K562 (cell line): ENCODE results near the gene NKAPL. TPM values are rescaled to one million over a fixed set of nuclear protein-coding genes. Genes with fewer than 3 reads are reported as not detected.
A peak's percentile ranks its signal among the peaks of the same experiment; 100 is the strongest.

Experiments used
- ARID1B ChIP-seq: fragments of 450-650 bp; IDR thresholded peaks from 2 replicates; pipeline ENCODE4 v1.6.1; 2016; ENCODE audit warnings: antibody characterized with exemption, mild to moderate bottlenecking, inconsistent platforms
- BCOR ChIP-seq: fragments of 450-650 bp; IDR thresholded peaks from 2 replicates; pipeline ENCODE4 v1.6.1; 2016
- BDP1 ChIP-seq: IDR thresholded peaks from 3 replicates; pipeline ENCODE4 v1.6.1; 2011; ENCODE audit not compliant: insufficient read length, insufficient read depth
- CBFB ChIP-seq: sonication (generic); formaldehyde crosslinking; IDR thresholded peaks from 2 replicates; pipeline ENCODE4 v1.4.0; 2020; ENCODE audit warnings: mild to moderate bottlenecking, missing genetic modification reagents
- DNMT1 ChIP-seq: fragments of 450-650 bp; IDR thresholded peaks from 2 replicates; pipeline ENCODE4 v1.6.1; 2016; ENCODE audit warnings: antibody characterized with exemption, mild to moderate bottlenecking
- LARP7 ChIP-seq: fragments of 450-650 bp; IDR thresholded peaks from 2 replicates; pipeline ENCODE4 v1.6.1; 2016
- POU5F1 ChIP-seq: fragments of 150-350 bp; IDR thresholded peaks from 2 replicates; pipeline ENCODE4 v1.6.1; 2014; ENCODE audit warnings: borderline replicate concordance, low read length, low read depth, mild to moderate bottlenecking; ENCODE audit not compliant: partially characterized antibody
- RAD51 ChIP-seq: fragments of 450-650 bp; IDR thresholded peaks from 2 replicates; pipeline ENCODE4 v1.7.1; 2016; ENCODE audit warnings: low read depth, mild to moderate bottlenecking, borderline replicate concordance
- SNIP1 ChIP-seq: fragments of 450-650 bp; IDR thresholded peaks from 2 replicates; pipeline ENCODE4 v1.7.1; 2017; ENCODE audit warnings: low read depth, mild to moderate bottlenecking
- TAF15 ChIP-seq: fragments of 200-400 bp; formaldehyde crosslinking; IDR thresholded peaks from 2 replicates; pipeline ENCODE4 v1.6.1; 2017; ENCODE audit warnings: mild to moderate bottlenecking, low read depth, low read length, moderate library complexity
- U2AF2 ChIP-seq: fragments of 200-400 bp; formaldehyde crosslinking; optimal IDR thresholded peaks from 2 replicates; pipeline ENCODE3; 2017; ENCODE audit warnings: low read depth, mild to moderate bottlenecking, low read length
- ZNF143 ChIP-seq: sonication (generic); formaldehyde crosslinking; IDR thresholded peaks from 2 replicates; pipeline ENCODE4 v1.9.0; 2022; ENCODE audit warnings: mild to moderate bottlenecking, missing genetic modification reagents
- ZNF174 ChIP-seq: fragments of 250-450 bp; sonication (Bioruptor Pico); IDR thresholded peaks from 2 replicates; pipeline ENCODE4 v1.4.0; 2020; ENCODE audit warnings: mild to moderate bottlenecking
- ZNF551 ChIP-seq: fragments of 250-450 bp; sonication (Bioruptor Pico); IDR thresholded peaks from 2 replicates; pipeline ENCODE4 v1.5.0; 2021; ENCODE audit warnings: mild to moderate bottlenecking, moderate library complexity
- polyA plus RNA-seq, 8 experiments: library from polyadenylated mRNA; depleted of rRNA in 4 of 8; stranded (reverse) in 5 of 8; unstranded in 3 of 8; fragments of >200 nt; fragmentation: Nextera tagmentation in 2 of 8; fragmentation: Illumina TruSeq in 1 of 8; extraction: Ambion mirVana in 2 of 8; extraction: Trizol in 1 of 8; gene quantifications; 2 replicates each; pipeline versions ENCODE4 v1.2.1 to v1.2.3, GENCODE V29; 2011 to 2014; ENCODE audit warnings: inconsistent platforms in 1 of 8, missing spikeins in 1 of 8
- total RNA-seq, 7 experiments: library from RNA; depleted of rRNA in 6 of 7; stranded (reverse); fragments of >200 nt in 6 of 7; fragmentation: Illumina TruSeq in 2 of 7; extraction: Trizol in 2 of 7; gene quantifications; 2 replicates each; pipeline versions ENCODE4 v1.2.1 to v1.2.3, GENCODE V29; 2011 to 2021; ENCODE audit warnings: low replicate concordance in 1 of 7
- TF ChIP-seq, protein P1 (sequence below), 2 experiments: fragments of 450-650 bp; formaldehyde crosslinking in 1 of 2; IDR thresholded peaks; 2 replicates each; pipeline versions ENCODE4 v1.4.0 to v1.6.1; 2014 to 2020; ENCODE audit warnings: mild to moderate bottlenecking in 2 of 2, borderline replicate concordance in 1 of 2, low read depth in 1 of 2
- TF ChIP-seq, protein P2 (sequence below): fragments of 250-450 bp; sonication (Bioruptor Pico); IDR thresholded peaks from 2 replicates; pipeline ENCODE4 v1.4.0; 2020; ENCODE audit warnings: mild to moderate bottlenecking, moderate library complexity
- TF ChIP-seq, protein P3 (sequence below), 2 experiments: fragments of 450-650 bp in 1 of 2; sonication (generic) in 1 of 2; formaldehyde crosslinking in 1 of 2; IDR thresholded peaks in 1 of 2; conservative IDR thresholded peaks in 1 of 2; 2 replicates each; pipeline versions ENCODE4 v1.6.1 to v1.8.1; 2016 to 2023; ENCODE audit warnings: mild to moderate bottlenecking in 2 of 2, moderate library complexity in 2 of 2, inconsistent platforms in 1 of 2, missing genetic modification reagents in 1 of 2

The NKAPL gene
- total and polyA plus RNA-seq, 9 of the 15 experiments (the other 6 are each of a cell fraction or from before 2014, with no cell fraction given) = not detected

DNA sequence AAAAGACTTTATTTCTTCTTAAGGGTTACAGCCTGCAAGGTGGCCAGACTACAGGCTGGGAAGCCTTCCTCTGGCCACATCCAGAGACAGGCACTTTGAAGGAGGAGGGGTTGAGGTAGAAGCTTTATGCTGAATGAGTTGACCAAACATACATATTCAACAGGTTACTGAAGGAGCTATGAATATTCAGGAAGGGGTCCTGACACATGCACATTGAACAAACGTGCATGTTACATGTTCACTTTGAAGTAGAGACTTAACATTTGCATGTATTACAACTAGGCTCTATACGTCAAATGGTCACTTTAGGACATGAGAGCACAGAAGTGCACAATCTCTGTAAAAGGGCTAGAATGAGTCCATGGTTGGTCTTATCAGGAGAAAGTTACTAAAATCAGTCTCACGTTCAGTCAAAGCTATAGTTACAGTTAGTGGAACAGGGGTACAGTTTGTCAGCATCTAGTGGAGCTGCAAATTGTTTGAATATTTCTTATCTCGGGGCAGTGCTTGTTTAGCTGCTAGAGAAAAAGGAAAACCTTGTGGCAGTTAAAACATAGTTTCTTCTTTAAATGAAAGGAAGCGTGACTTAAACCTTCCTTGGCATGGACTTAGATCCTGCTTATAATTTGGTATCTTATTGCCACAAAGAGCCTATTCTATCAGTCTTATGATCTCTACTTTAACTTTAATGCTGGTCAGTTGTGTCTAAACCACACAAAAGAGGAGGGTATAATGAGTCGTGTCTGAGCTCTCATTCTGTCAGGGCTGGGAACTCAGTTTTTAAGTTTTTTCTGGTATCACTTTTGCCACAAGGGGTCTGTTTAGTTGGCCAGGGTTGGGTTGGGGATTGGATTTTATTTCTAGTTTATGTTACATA, 38.6 kb upstream of the NKAPL start (continued):
- TF ChIP-seq, protein P1, sequence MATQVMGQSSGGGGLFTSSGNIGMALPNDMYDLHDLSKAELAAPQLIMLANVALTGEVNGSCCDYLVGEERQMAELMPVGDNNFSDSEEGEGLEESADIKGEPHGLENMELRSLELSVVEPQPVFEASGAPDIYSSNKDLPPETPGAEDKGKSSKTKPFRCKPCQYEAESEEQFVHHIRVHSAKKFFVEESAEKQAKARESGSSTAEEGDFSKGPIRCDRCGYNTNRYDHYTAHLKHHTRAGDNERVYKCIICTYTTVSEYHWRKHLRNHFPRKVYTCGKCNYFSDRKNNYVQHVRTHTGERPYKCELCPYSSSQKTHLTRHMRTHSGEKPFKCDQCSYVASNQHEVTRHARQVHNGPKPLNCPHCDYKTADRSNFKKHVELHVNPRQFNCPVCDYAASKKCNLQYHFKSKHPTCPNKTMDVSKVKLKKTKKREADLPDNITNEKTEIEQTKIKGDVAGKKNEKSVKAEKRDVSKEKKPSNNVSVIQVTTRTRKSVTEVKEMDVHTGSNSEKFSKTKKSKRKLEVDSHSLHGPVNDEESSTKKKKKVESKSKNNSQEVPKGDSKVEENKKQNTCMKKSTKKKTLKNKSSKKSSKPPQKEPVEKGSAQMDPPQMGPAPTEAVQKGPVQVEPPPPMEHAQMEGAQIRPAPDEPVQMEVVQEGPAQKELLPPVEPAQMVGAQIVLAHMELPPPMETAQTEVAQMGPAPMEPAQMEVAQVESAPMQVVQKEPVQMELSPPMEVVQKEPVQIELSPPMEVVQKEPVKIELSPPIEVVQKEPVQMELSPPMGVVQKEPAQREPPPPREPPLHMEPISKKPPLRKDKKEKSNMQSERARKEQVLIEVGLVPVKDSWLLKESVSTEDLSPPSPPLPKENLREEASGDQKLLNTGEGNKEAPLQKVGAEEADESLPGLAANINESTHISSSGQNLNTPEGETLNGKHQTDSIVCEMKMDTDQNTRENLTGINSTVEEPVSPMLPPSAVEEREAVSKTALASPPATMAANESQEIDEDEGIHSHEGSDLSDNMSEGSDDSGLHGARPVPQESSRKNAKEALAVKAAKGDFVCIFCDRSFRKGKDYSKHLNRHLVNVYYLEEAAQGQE (IDR thresholded peaks at IDR 0.05; ENCODE audit: borderline replicate concordance) = no peak
- TF ChIP-seq, protein P1 (CRISPR knock-in tag; IDR thresholded peaks at IDR 0.05; ENCODE audit: low read depth) = no peak
- no peak for TF ChIP-seq LARP7
- no peak for TF ChIP-seq POU5F1
- no peak for TF ChIP-seq DNMT1
- no peak for TF ChIP-seq CBFB (CRISPR knock-in tag)
- TF ChIP-seq SNIP1 = no peak
- TF ChIP-seq ZNF551 (CRISPR knock-in tag) = peak; percentile 82
- TF ChIP-seq, protein P2, sequence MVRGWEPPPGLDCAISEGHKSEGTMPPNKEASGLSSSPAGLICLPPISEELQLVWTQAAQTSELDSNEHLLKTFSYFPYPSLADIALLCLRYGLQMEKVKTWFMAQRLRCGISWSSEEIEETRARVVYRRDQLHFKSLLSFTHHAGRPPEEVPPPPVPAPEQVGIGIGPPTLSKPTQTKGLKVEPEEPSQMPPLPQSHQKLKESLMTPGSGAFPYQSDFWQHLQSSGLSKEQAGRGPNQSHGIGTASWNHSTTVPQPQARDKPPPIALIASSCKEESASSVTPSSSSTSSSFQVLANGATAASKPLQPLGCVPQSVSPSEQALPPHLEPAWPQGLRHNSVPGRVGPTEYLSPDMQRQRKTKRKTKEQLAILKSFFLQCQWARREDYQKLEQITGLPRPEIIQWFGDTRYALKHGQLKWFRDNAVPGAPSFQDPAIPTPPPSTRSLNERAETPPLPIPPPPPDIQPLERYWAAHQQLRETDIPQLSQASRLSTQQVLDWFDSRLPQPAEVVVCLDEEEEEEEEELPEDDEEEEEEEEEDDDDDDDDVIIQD (CRISPR knock-in tag) = no peak
- 0 out of 2 replicates have a peak, but pooled peaks have one; percentile 43 for TF ChIP-seq ARID1B
- TF ChIP-seq, protein P3, sequence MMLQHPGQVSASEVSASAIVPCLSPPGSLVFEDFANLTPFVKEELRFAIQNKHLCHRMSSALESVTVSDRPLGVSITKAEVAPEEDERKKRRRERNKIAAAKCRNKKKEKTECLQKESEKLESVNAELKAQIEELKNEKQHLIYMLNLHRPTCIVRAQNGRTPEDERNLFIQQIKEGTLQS (IDR thresholded peaks at IDR 0.05) = no peak
- TF ChIP-seq, protein P3 (CRISPR knock-in tag; conservative IDR thresholded peaks at IDR 0.05) = no peak
- no peak for TF ChIP-seq BDP1
- no peak for TF ChIP-seq ZNF143 (CRISPR knock-in tag)
- TF ChIP-seq U2AF2 = no peak
- TF ChIP-seq BCOR = no peak
- TF ChIP-seq ZNF174 = no peak
- TF ChIP-seq RAD51 = no peak
- no peak for TF ChIP-seq TAF15
